Type B pancreatic cell (in vitro differentiated cells): ENCODE results near the gene TBC1D5. TPM values are rescaled to one million over a fixed set of nuclear protein-coding genes. Genes with fewer than 3 reads are reported as not detected.

ENCODE experiments used
- DNase-seq: peaks from one replicate; pipeline ENCODE4 v3.0.0; 2021; ENCODE audit warnings: mixed read lengths; ENCODE audit not compliant: unreplicated experiment; ENCODE audit errors: extremely low spot score
- H3K27ac Mint-ChIP-seq: 2 replicates; pipeline ENCODE4 v1.8.0; 2021; ENCODE audit warnings: mild to moderate bottlenecking, mixed read lengths
- H3K27me3 Mint-ChIP-seq: 2 replicates; pipeline ENCODE4 v1.8.0; 2021; ENCODE audit warnings: mixed read lengths
- H3K36me3 Mint-ChIP-seq: 2 replicates; pipeline ENCODE4 v1.8.0; 2021; ENCODE audit warnings: mixed read lengths
- H3K4me1 Mint-ChIP-seq: one replicate; pipeline ENCODE4 v1.8.0; 2021; ENCODE audit warnings: mixed read lengths; ENCODE audit not compliant: unreplicated experiment
- H3K4me3 Mint-ChIP-seq: 2 replicates; pipeline ENCODE4 v1.8.0; 2021; ENCODE audit warnings: mild to moderate bottlenecking, mixed read lengths
- H3K9me3 Mint-ChIP-seq: 2 replicates; pipeline ENCODE4 v1.8.0; 2021; ENCODE audit warnings: mixed read lengths
- total RNA-seq: library from RNA; stranded (reverse); gene quantifications from 2 replicates; pipeline ENCODE4 v1.2.1, GENCODE V29; 2021; ENCODE audit warnings: low replicate concordance
- TF ChIP-seq, protein P1 (sequence below): fragments of 200-600 bp; sonication (generic); conservative IDR thresholded peaks from 2 replicates; pipeline ENCODE4 v1.5.0; 2021; ENCODE audit warnings: antibody characterized with exemption, mild to moderate bottlenecking

TBC1D5 gene
- total RNA-seq, 1 donor from 2014 or later: 48.7 TPM

- no peaks in the 10 kb centered on the region for H3K4me1 Mint-ChIP-seq
- no peak overlapping the region for H3K4me3 Mint-ChIP-seq
- TF ChIP-seq, protein P1, sequence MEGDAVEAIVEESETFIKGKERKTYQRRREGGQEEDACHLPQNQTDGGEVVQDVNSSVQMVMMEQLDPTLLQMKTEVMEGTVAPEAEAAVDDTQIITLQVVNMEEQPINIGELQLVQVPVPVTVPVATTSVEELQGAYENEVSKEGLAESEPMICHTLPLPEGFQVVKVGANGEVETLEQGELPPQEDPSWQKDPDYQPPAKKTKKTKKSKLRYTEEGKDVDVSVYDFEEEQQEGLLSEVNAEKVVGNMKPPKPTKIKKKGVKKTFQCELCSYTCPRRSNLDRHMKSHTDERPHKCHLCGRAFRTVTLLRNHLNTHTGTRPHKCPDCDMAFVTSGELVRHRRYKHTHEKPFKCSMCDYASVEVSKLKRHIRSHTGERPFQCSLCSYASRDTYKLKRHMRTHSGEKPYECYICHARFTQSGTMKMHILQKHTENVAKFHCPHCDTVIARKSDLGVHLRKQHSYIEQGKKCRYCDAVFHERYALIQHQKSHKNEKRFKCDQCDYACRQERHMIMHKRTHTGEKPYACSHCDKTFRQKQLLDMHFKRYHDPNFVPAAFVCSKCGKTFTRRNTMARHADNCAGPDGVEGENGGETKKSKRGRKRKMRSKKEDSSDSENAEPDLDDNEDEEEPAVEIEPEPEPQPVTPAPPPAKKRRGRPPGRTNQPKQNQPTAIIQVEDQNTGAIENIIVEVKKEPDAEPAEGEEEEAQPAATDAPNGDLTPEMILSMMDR: no peak
- no peak for DNase-seq
- no peak overlapping the region for H3K27ac Mint-ChIP-seq
- no peaks in the 10 kb centered on the region for H3K9me3 Mint-ChIP-seq
- H3K36me3 Mint-ChIP-seq: no peaks in the 10 kb centered on the region
- H3K27me3 Mint-ChIP-seq: no peaks in the 10 kb centered on the region
These were observed 372.5 kb downstream of the TBC1D5 start for GRCh38 chr3:17369973-17370372.

DNA sequence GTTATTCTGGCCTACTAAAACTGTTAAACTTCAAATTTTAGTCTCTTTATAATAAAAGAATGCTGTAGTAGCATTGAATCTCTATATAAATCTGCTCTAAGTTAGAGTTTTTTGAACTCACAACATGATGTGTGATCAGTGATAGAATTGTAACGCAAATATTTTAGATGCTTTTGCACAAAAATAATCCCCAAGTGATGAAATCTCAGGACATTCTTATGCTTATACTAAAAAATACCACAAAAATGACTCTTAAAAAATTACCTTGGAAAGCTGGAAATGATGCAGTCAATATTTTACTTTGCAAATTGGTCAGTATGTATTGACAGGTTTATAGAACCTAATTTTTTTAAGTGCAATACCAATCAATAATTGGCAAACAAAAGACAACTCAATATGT is 375.3 kb downstream of the TBC1D5 start:
- Mint-ChIP-seq H3K27ac (no peak overlapping the region), H3K27me3 (no peaks in the 10 kb centered on the region), H3K36me3 (no peaks in the 10 kb centered on the region), H3K4me3 (no peak overlapping the region), H3K9me3 (no peaks in the 10 kb centered on the region), H3K4me1 (no peaks in the 10 kb centered on the region)
- no peak for DNase-seq
- TF ChIP-seq, protein P1: no peak

DNA sequence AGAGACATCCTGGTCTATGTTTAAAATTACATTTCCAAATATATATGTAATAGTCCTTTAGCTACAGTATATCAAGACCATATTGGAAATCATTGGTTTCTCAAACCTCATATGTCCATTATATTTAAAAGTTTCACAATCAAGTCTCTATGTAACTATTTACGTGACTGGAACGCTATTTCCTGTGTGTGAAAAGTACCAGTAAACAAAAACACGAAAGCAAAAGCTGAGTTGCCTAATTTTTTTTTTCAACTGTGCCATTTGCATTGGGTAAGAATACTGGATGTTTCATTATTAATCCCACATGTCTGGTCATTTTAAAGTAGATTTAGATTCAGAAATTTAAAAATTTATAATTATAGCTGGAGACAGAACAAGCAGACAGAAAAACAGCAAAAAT is 381.4 kb downstream of the TBC1D5 start:
- no peak for DNase-seq
- H3K9me3 Mint-ChIP-seq: no peaks in the 10 kb centered on the region
- TF ChIP-seq, protein P1: no peak
- no peaks in the 10 kb centered on the region for H3K36me3 Mint-ChIP-seq
- H3K27me3 Mint-ChIP-seq: no peaks in the 10 kb centered on the region
- no peak overlapping the region for H3K4me3 Mint-ChIP-seq
- H3K4me1 Mint-ChIP-seq: no peaks in the 10 kb centered on the region
- H3K27ac Mint-ChIP-seq: no peak overlapping the region

- no peak overlapping the region for H3K27ac Mint-ChIP-seq
- H3K4me3 Mint-ChIP-seq: no peak overlapping the region
- H3K36me3 Mint-ChIP-seq: no peaks in the 10 kb centered on the region
- TF ChIP-seq, protein P1: no peak
- no peaks in the 10 kb centered on the region for H3K9me3 Mint-ChIP-seq
- no peaks in the 10 kb centered on the region for H3K27me3 Mint-ChIP-seq
- no peak for DNase-seq
- H3K4me1 Mint-ChIP-seq: no peaks in the 10 kb centered on the region
These were observed 382.5 kb downstream of the TBC1D5 start for GRCh38 chr3:17359911-17360310.

DNA sequence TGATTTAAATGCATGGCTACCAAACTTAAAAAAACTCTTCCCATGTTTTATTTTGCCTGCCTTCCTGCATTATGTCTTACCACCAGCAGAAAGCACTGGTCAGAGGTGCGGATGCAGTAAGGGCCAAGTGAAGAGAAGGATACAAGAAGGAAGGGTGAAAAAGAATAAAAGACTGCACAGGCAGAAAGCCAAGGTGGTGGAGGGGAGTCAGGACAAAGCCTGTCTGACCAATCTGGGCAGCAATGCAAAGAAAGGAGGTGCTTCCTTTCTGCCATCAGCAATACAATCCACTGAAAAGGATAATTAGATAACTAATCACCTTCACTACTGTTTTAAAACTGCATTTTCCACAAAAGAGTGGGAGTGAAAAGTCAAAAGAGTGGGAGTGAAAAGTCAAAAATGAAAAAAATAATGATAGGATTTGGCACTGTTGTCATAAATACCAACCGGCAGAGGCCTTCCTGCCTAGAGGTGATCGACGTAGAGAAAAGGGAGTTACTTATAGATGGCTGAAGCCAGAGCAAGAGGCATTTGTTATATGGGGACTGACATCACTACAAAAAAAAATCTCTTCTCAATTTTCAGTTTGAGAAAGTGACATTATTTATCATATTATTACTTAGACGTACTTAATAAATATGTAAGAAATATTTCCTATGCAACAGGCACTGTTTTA is 385.3 kb downstream of the TBC1D5 start:
- H3K4me3 Mint-ChIP-seq: no peak overlapping the region

More for the DNA sequence above, 385.3 kb downstream of the TBC1D5 start:
- H3K4me1 Mint-ChIP-seq: peaks cover 6% of the 10 kb centered on the region
- no peaks in the 10 kb centered on the region for H3K27me3 Mint-ChIP-seq
- TF ChIP-seq, protein P1: no peak
- no peak for DNase-seq
- H3K9me3 Mint-ChIP-seq: no peaks in the 10 kb centered on the region
- no peaks in the 10 kb centered on the region for H3K36me3 Mint-ChIP-seq
- H3K27ac Mint-ChIP-seq: no peak overlapping the region
